Right kidney (tissue), 1 donor: ENCODE data around the gene C1QL4.
"Not testable (repeated sequence)": the region's sequence is repeated elsewhere in the genome, so short reads cannot be mapped to it uniquely, and the experiment has no call there.

Experiments
- DNase-seq: peaks from one replicate; pipeline ENCODE4 v3.0.0-alpha.2; 2016

The C1QL4 gene

DNA sequence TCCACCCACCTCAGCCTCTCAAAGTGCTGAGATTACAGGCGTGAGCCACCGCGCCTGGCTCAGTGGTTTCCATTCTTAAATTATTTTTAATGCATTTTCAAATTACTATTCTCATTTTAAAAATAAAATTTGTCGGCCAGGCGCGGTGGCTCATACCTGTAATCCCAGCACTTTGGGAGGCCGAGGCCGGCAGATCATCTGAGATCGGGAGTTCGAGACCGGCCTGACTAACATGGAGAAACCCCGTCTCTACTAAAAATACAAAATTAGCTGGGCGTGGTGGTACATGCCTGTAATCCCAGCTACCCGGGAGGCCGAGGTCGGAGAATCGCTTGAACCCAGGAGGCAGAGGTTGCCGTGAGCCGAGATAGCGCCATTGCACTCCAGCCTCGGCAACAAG is 3.2 kb downstream of the C1QL4 start:
- not testable (repeated sequence) for DNase-seq

DNA sequence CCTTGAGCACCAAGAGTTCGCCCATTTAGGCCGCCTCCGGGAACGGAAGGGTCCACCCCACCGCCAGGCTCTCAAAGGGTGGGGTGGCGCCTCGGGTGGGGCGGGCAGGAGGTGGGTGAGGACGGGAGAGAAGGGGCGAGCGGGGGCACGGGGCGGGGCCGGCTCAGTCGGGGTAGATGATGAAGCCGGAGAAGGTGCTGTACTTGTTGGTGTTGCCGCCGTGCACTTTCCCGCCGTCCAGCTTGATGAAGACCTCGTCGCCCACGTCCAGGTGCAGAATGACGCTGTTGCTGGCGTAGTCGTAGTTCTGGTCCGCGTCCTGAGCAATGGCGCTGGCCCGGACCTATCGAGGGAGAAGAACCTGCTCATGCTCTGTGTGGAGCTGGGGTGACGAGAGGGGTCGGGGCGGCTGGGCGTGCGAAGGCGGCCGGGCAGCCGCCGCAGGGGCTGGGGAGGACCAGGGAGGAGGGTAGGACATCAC is 4.1 kb downstream of the C1QL4 start:
- peak; percentile 36 for DNase-seq

GRCh38 chr12:49332441-49332861 is 4.5 kb downstream of the C1QL4 start:
- no peak for DNase-seq

GRCh38 chr12:49331380-49332222 is 5.4 kb downstream of the C1QL4 start:
- DNase-seq = peak; percentile 67

GRCh38 chr12:49330631-49331379 is 6.2 kb downstream of the C1QL4 start:
- DNase-seq = no peak

- DNase-seq = no peak
Measured at GRCh38 chr12:49330032-49330619, 6.9 kb downstream of the C1QL4 start.

DNA sequence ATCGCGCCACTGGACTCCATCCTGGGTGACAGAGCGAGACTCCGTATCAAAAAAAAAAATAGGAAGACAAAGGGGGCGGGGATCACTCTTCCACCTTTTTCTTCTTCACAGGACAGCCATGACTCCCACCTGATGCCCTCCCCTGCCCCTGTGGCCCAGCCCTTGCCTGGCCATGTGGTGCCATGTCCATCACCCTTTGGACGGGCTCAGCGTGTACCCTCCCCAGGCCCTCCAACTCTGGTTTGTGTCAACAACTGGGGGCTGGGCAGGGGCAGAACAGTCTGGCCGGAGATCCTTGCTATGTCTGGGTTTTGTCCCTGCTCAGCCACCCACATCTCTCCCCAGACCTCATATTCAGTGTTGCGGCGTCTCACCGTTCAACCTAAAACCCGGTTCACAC is 8.2 kb downstream of the C1QL4 start:
- DNase-seq = no peak

GRCh38 chr12:49327887-49328286 is 9.1 kb downstream of the C1QL4 start:
- DNase-seq = no peak

GRCh38 chr12:49327368-49327767 is 9.6 kb downstream of the C1QL4 start:
- DNase-seq = no peak

- DNase-seq = no peak
Measured at GRCh38 chr12:49325606-49326005, 11.4 kb downstream of the C1QL4 start.

GRCh38 chr12:49323524-49324097 is 13.4 kb downstream of the C1QL4 start:
- DNase-seq = peak; percentile 5

DNA sequence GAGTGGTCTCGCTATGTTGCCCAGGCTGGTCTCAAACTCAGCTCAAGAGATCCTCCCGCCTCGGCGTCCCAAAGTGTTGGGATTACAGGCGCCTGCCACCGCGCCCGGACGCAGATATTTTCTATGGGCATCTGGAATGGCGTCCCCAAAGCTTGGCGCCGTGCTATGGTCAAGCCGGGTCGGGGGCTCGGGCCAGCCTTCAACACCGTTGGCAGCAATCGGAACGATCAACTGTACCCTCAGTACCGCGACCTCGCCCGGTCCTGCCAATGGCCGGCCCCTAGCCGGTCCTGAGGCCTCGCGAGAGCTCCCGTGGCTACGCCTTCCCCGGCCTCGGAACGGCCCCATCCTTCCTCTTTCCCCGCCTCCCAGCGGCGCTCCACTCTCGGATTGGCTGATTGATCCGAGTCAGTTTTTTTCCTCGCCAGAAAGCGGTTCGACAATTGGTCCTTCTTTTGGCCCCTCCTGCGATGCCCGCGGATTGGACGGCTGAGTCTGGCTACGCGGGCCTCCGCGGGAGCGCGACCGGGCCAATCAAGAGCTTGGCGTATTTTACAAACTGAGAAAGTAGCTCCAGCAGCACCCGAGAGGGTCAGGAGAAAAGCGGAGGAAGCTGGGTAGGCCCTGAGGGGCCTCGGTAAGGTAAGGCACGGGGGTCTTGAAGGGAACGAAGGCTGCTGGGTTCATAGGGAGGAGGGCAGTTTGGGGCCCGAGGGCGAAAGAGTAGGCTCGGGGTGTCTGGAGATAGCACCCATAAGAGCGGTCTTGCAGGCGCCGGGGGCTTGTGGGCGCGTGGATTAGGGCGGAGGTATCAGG is 14.1 kb downstream of the C1QL4 start, which contains the start of gene TROAP:
TSS of gene TROAP (plus strand) at position 548 of the 816 bp plus-strand sequence. CDS start 354 bp downstream, outside the sequence.
- peak; percentile 92 for DNase-seq

DNA sequence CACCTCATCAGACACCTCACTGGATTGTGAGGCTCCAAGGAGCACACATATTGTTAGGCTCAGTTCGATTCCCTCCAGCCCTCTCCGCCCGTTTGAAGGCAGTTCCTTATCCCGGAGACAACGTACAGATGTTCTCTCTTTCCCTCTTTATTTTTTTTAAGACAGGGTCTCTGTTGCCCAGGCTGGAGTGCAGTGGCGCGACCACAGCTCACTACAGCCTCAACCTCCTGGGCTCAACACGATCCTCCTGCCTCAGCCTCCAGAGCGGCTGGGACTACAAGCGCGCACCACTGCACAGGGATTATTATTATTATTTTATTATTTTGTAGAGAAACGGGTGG is 14.7 kb downstream of the C1QL4 start:
- DNase-seq = no peak

DNA sequence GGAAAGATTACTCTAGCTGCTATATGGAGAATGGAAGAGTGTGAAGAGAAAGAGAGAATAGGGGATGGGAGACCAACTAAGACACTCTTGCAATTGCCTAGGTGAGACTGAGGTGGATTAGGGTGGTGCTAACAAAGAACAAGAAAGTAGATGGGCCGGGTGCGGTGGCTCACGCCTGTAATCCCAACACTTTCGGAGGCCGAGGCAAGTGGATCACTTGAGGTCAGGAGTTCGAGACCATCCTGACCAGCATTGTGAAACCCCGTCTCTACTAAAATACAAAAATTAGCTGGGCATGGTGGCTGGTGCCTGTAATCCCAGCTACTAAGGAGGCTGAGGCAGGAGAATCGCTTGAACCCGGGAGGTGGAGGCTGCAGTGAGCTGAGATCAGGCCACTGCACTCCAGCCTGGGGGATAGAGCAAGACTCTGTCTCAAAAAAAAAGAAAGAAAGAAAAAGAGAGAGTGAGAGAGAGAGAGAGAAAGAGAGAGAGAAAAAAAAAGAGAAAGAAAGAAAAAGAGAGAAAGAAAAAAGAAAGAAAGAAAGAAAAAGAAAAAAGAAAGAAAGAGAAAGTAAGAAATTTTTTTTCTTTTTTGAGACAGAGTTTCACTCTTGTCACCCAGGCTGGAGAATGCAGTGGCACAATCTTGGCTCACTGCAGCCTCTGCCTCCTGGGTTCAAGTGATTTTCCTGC is 16.4 kb downstream of the C1QL4 start:
- not testable (repeated sequence) for DNase-seq

DNA sequence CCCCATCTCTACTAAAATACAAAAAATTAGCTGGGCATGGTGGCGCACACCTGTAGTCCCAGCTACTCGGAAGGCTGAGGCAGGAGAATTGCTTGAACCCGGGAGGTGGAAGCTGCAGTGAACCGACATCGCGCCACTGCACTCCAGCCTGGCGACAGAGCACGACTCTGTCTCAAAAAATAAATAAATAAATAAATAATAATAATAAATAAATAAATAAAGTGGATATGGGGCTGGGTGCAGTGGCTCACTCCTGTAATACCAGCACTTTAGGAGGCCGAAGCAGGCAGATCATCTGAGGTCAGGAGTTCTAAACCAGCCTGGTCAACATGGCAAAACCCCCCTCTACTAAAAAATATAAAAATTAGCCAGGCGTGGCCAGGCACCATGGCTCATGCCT is 19.9 kb downstream of the C1QL4 start:
- DNase-seq = not testable (repeated sequence)

GRCh38 chr12:49314811-49315210 is 22.2 kb downstream of the C1QL4 start:
- no peak for DNase-seq

GRCh38 chr12:49310451-49311000 is 26.5 kb downstream of the C1QL4 start:
- DNase-seq = not testable (repeated sequence)

DNA sequence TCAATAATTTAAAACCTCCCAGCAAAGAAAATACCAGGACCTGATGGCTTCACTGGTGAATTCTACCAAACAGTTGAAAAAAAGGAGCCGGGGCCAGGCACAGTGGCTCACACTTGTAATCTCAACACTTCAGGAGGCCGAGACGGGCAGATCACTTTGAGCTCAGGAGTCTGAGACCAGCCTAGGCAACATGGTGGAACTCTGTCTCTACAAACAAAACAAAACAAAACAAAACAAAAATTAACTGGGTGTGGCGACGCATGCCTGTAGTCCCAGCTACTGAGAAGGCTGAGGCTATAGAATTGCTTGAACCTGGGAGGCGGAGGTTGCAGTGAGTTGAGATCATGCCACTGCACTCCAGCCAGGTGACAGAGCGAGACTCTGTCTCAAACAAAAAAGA is 27.6 kb downstream of the C1QL4 start:
- peak; percentile 11 for DNase-seq

DNA sequence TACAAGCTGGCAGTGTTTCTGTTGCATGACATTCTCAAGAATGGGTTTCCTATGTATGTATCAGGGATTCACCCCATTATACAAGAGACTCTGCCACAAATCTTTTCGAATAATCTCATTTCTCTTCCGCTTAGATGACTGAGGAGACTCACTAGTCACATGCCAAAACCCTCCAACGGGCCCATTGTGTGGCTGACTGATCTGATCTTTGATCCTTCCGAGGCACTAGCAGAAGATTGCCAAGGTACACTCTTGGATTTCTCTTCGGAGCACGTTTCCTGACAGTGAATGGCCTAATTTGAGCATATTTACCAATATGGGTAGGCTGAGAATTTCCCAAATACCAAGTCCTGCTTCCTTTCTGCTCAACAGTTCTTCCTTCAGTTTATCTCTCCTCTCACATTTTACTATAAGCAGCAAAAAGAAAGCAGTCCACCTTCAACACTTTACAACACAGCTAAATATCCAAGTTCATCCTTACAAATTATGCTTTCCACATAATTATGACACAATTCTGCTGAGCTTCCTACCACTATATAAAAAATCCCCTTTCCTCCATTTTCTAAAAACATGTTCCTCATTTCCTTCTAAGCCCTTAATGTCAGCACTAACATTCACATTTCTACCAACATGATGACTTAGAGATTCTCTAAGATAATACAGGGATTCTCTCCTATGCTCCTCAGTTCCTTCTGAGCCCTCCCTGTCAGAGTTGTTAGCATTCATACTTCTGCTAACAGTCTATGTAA is 31.1 kb downstream of the C1QL4 start:
- no peak for DNase-seq

DNA sequence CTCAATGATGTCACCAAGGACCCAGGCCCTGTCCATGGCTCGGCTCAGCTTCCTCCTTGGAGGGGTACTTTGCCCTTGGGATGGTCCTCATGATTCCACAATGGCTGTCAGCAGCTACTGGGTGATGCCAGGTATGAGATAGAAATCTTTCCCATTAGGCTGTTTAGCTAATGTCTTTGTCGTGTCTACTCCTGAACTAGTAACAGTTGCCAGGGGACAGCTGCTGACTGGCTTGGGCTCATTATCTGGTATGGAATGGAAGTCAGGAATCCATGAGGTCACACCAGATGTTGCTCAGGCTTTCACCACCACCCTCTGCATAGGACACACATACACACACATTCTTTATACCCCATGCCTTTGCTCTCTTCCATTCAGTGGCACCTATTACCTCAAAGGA is 32.8 kb downstream of the C1QL4 start:
- DNase-seq = no peak
